GM19025 (cell line): ENCODE data around the gene OXCT1.
"Not testable (repeated sequence)": the region's sequence is repeated elsewhere in the genome, so short reads cannot be mapped to it uniquely, and the experiment has no call there.

Source experiments
- ATAC-seq: cut with Tn5 transposase; IDR thresholded peaks from one replicate; pipeline ENCODE4 v1.9.1; 2021; ENCODE audit warnings: mild to moderate bottlenecking, low read depth, moderate library complexity; ENCODE audit not compliant: unreplicated experiment

OXCT1 gene

DNA sequence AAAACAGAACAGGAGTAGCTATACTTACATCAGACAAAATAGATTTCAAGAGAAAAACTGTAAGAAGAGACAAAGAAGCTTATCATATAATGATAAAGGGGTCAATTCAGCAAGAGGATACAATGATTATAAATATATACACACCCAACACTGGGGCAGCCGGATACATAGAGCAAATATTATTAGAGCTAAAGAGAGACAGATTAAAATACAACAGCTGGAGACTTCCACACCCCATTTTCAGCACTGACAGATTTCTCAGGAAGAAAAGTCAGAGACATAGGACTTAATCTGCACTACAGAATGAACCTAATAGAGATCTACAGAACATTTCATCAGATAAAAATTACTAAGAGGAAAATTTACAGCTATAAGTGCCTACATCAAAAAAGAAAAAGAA is 35.7 kb downstream of the OXCT1 start:
- no peak for ATAC-seq

DNA sequence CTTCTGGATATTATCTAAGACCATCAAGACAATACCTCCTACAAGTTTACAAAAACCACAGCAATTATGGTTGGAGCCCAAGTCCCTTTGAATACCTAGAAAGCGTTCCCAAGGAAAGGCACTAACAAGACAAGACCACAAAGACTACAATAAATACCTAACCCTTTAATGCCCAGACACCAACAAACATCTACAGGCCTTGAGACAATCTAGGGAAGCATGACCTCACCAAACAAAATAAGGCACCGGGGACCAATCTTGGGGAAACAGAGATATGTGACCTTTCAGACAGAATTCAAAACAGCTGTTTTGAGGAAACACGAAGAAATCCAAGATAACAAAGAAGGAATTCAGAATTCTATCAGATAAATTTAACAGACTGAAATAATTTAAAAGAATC is 37.8 kb downstream of the OXCT1 start:
- no peak for ATAC-seq

- ATAC-seq, result peak; percentile 58
Observed at GRCh38 chr5:41831155-41831554, 39.1 kb downstream of the OXCT1 start.

GRCh38 chr5:41827792-41828191 is 42.4 kb downstream of the OXCT1 start:
- ATAC-seq, result no peak

GRCh38 chr5:41822036-41822435 is 48.2 kb downstream of the OXCT1 start:
- ATAC-seq, result no peak

- ATAC-seq, result no peak
Observed at GRCh38 chr5:41821051-41821450, 49.2 kb downstream of the OXCT1 start.

- no peak for ATAC-seq
Observed at GRCh38 chr5:41820150-41820549, 50.1 kb downstream of the OXCT1 start.

GRCh38 chr5:41817625-41818301 is 52.5 kb downstream of the OXCT1 start:
- no peak for ATAC-seq

DNA sequence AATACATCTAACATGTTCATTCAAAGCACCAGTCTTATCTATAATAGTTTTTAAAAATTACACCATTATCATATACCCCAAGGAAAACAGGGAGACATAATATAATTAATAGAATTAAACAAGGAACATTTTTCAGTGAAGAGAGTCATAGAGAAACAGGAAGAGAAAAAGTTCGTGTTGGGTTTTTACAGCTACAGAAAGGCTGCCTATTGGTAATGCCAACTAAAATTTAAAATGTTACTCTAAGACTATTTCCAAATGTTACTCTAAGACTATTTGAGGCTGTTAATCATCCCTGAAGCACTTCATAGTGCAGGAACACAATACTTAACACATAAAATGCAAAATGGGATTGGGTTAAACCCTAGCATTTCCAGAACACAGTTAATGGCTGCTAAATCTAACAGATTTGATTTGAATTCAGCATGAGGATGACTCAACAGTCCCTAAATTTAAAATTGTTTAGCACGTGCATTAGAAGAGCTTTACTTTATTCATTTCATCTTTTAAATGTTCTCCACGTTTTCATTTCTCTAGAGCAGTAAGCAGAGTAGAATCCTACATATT is 54.5 kb downstream of the OXCT1 start:
- no peak for ATAC-seq

DNA sequence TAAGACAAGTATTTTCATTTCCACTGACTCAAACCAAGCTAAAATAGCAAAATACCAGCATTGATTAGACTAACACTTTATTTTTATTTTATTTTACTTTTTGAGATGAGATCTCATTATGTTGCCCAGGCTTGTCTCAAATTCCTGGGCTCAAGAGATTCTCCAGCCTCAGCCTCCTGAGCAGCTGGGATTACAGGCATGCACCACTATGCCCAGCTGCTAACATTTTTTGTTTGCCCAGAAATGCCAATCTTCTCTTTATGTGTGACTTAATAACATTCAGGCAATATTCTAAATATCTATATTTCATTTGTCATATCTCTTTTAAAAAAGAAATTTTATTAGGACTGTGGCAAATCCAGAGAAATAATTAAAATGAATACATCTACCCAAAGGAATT is 55.0 kb downstream of the OXCT1 start:
- no peak for ATAC-seq

GRCh38 chr5:41814306-41814705 is 55.9 kb downstream of the OXCT1 start:
- not testable (repeated sequence) for ATAC-seq

- ATAC-seq, result no peak
Observed at GRCh38 chr5:41812156-41812555, 58.1 kb downstream of the OXCT1 start.

- ATAC-seq, result no peak
Observed at GRCh38 chr5:41809128-41809527, 61.1 kb downstream of the OXCT1 start.

GRCh38 chr5:41808294-41808693 is 61.9 kb downstream of the OXCT1 start:
- ATAC-seq, result no peak

GRCh38 chr5:41797662-41798061 is 72.6 kb downstream of the OXCT1 start:
- ATAC-seq, result no peak

GRCh38 chr5:41796061-41796460 is 74.2 kb downstream of the OXCT1 start:
- no peak for ATAC-seq

- ATAC-seq, result no peak
Observed at GRCh38 chr5:41795125-41795524, 75.1 kb downstream of the OXCT1 start.

- ATAC-seq, result no peak
Observed at GRCh38 chr5:41794471-41794870, 75.8 kb downstream of the OXCT1 start.

DNA sequence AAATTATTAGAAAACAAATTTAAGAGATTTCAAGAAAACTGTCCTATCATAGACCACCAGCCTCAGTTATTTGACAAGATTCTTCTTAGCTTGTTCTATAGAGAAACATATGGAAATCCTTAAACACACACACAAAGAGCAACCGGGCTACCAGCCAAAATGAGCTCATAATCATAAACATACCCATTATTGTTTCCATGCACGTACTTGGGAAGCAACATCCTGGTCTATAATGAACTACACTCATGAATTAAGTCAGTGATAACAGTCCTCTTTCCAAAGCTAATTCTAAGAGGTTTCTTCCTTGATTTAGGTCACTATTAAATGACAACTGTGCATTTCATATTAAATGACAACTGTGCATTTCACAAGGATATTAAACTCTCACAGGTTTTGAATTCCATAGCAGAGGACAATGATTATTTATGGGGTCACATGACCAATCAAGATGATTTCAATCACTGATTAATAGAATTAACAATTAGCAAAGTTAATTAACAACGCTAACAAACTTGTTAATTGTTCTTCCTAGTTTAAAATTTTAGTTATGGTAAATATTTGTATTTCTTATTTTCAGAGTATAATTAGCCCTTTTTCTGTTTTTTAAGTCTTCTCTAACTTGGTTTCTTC is 77.0 kb downstream of the OXCT1 start:
- ATAC-seq, result no peak

DNA sequence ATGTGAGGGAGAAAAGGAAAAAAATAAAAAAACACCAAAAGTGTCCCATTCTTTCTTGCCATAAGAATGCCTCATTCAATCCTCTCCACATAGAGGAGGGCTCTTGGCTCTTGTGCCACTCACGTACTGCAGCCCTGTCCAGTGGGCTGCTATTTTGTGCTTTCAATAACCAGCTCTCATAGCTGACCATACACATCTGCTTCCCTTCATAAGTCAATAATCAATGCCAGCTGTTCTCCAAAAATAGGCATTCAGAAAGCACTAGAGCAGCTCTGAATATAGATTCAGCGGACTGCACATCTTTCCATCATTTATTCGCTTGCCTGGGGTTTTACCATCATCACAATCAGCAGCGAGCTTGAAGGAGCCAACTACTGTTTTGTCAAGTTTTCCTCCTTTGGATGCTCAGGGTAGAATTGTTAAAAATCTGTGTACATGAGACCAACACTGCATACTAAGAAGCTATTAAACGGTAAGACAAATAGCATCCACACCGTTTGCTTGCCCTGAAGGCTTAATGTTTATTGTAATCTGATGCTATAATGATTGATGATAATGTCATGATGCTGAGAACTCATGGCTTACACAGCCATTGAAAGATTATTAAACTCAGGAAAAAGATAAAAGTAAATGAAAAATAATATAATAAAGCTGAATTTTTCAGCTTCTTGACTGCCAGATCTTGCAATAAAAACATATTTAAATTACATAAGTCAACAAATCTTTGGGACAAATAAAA is 80.0 kb downstream of the OXCT1 start:
- ATAC-seq, result no peak

GRCh38 chr5:41789434-41789833 is 80.8 kb downstream of the OXCT1 start:
- ATAC-seq, result no peak
